ENCODE measurements around the gene EGFR.
A peak's percentile ranks its signal among the peaks of the same experiment; 100 is the strongest.

EGFR gene

DNA sequence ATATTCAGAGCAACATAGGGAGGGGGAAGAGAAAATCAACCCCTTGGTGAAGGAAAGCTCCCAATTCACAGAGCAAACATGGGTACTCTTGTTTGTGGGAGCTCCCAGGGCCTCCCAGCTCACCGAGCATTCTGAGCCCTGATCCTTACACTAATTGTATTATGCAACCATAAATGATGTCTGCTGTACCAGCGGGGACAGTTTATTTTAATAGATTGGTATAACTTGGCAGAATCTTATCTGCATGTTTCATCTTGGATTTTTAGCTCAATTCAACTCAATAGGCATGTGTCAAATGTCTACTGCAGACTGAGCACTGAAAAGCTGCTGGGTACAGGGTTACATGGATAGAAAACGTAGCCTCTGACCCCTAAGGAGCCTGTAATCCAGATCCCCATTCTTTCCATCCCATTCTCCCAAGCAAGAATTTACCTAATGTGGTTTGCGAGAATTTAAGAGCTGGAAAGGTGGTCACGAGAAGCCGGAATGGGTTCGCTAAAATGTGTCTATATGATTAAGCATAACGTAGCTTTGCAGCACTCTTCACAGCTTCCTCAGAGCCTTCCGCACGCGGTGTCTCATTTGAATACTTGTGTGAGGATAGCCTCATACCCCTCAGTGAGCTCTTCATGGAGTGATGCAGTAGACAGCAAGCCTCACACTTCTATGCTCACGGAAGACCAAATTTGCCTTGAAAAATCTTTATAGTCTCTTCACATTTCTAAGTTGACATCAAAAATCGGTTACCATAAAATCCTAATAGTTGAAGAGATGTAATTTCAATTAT, 18.3 kb downstream of the EGFR start:
- no peak for DNase-seq (ENCODE audit: low spot score)

DNA sequence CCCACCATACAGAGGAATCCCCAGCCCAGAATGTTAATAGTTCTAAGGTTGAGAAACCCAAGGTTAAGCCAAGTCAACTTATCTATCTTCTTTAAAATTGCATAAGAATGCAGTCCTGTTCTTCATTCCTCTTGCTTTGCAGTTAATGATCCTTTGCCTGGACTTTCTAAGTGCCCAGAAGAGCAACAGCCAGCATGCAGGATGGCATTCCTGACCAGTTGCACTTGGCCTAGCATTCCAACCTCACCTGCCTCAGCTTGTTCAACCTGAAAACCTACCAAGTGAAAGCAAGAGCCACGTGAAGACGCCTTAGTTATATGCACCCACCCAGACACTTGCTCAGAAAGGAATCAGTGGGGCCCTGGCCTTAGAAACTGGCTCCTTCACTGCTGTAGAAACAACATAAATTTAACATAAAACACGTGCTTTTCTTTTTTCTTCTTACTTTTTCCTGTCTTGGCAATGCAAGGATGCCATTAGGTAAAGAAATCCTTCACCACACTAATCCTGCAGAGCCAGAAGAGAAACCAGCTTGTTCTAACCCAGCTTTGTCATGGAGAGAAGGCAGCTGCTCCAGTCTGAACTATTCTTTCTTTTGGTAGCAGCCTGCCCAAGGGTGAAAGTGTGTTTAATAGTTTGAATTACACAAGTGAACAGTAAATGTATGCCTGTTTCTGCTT, 25.0 kb downstream of the EGFR start:
- no peak for DNase-seq (ENCODE audit: low spot score)

DNA sequence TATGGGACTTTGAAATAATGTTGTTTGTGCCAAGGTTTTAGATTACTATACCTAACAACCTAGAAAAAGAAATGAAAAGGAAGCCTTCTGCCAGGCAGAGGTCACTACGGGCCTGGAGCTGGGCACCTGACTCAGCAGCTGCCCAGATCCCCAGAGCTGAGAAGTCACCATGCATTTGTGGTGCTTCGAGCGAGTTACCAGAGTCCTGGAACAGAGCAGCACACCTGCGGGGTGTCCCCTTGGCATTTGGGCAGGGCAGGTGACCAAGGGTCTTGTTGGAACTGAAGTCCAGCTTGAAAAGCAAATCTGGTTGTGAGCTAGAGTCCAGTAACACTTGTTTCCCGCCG, 25.5 kb downstream of the EGFR start:
- DNase-seq (ENCODE audit: low spot score), result no peak

DNA sequence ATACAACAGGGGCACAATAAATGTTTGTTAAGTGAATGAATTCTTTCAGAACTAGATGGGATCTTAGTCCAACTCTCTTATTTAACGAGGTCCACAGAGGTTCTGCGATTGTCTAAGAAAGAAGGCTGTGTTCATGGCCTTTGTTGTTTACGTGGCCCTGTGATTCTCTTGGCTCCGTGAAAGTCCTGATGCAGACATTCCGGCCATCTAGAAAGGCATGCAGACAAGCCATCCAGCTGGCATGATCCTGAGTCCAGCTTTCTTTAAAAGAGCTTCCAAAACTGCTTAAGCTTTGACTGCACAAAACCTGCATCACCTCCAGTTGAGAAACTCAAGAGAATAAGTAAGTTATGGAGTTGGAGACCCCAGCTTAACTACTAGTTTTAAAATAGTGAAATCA, 26.0 kb downstream of the EGFR start:
- DNase-seq (ENCODE audit: low spot score), result no peak

DNA sequence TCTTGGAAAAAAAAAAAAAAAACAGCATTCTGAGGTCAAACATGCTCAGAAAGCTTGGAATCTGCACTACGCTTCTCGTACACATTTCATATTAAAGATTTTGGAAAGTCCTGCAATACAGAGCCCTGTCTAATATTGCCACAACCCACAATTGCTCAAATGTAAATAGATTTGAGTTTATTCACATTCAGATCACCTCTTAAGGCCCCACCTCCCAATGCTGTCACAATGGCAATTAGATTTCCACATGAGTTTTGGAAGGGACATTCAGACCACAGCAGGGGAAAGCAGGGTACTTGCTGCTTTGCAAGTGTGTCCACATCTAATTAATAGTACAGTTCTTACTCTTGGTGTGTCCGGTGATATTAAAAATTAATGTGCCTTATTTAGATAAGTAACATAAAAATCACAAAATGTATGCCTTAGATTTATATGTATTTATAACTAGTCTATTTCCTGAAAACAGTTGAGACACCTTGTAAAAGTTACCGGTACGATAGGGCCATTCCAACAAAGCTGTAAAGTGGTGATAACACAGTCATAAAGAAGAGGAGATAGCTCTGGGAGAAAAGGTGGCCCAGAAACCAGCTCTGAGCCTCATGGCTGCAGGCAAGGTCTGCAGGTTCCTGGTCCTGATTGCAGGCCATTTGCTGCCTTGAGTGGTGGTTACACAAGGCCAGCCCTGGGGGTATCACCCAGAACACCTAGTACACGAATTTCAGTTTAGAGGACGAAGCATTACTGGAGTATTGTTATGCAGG, 27.9 kb downstream of the EGFR start:
- no peak for DNase-seq (ENCODE audit: low spot score)

DNA sequence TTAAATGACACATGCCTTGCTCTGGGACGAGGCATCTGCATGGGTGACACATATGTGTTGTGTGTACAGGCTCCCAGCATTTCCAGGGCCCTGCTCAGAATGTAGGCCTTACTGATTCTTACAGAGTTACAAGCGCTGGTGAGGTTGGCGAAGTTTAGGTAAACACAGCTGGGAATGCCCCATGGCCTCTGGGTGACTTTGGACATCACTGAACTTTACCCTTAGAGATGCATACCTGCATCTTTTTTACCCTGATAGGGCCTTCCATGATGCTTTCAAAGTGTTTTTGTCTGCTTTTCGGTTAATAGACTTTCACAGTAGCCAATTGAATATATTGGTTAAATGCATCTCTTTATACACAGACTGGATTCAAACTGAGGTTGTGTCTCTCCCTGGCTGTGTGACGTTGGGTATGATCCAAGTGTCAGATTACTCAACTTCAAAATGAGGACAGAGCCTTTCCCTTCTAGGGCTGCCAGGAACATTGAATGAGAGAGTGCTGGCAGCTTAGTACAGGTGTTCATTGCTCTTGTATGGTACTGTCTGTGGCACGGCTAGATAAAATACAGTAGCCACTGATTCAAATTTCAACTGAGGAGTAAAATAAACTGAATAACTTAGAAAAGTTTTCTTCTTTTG, 29.5 kb downstream of the EGFR start:
- no peak for DNase-seq (ENCODE audit: low spot score)

DNA sequence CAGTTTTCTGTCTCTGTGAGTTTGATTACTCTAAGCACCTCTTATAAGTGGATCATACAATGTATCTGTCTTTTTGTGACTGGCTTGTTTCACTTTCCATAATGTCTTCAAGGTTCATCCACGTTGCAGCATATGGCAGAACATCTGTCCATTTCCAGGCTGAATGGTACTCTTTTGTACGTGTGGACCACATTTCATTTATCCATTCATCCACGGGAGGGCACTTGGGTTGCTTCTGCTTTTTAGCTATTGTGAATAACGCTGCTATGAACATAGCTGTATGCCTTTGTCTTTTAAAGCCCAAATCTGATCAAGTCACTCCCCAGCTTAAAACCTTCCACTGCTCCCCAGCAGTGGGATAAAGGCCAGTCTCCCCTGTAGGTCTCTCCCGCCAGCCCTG, 31.5 kb downstream of the EGFR start:
- DNase-seq (ENCODE audit: low spot score), result peak; percentile 69

DNA sequence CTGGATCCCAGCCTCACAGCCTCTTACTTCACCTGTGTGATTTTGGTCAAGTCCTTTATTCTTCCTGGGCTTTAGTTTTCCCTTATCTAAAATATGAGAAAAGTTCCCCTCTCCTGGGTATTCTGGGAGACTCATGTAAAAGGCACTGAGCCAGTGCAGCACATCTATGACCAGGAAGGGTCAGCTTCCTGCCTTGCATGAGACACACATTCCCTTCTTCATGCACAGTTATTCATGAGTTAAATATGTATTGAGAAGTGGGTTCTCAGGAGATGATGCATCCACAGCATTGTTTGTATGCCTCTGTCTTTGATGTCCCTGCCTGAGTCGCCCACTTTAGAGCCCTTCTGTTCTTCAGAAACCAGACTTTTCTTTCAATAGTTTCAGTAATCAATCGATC, 33.3 kb downstream of the EGFR start:
- DNase-seq (ENCODE audit: low spot score), result no peak

DNA sequence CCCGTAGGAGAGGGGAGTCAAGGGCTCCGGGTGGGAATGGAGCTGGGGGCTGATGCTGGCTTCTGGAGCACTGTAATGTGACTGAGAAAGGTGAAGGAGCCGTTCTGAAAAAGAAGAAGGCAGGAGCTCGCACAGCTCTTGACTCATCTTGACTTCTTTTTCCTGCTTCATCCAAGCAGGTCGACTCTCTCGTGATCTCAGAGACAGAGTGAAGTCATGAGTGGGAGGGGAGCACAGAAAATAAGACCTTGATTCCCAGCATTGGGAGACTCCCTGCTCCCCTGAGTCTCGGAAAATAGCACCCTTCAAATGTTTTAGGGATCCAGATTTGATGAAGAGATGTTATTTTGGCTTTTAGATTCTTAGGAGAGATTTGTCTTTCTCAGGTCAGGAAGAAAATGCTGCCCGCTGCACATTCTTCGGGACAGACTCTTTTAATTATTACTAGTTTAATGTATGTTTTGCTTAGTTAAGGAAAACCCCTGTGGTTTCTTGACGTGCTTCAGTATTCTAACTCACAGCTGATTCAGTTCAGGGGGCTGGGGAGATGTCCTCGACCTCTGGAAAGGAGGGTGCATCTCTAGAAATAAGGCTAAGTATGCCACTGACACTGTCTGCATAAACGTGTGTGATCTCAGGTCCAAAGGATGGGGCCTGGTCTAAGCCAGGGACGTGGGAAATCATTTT, 34.1 kb downstream of the EGFR start:
- DNase-seq (ENCODE audit: low spot score), result no peak

DNA sequence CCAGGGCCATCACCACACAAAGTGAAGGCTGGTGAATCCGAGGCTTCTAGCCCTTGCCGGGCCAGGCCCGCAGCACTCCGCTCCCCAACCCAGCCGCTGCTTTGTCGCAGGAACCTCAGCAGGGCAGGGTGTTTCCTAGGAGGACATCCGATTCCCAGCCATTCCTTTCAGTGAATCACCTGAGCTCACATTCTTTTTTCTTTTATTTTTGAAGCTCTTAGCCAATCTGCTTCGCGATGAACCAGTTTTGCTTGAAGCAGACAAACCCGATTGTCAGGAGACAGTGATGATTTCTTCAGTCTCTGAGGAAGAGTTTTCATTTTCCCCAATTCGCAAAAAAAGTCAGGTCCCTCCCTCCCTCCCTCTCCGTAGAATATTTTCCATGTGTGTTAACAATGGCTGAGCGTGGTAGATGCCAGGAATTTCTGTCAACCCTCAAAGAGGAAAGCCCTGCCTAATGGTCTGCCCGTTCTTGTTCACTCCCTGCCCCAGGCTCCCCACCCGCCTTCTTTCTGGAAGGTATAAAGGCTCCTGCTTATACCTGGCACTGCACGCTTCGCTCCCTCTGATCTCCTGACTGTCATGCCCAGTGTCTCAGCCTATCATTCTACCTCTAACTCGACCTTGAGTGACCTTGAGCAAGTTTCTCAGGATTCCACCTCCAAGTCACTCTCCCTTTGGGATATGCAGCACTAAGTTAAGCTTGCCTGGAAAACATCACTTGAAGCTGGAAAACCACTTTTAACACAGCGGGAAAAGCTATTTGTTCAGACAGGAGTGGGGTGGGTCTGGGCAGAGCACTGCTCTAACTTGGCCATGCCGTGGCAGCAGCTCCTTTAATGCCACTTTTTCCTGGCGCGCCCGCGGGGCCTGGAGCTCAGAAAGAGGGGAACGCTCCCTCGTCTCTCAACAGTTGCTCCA, 35.1 kb downstream of the EGFR start:
- no peak for DNase-seq (ENCODE audit: low spot score)

DNA sequence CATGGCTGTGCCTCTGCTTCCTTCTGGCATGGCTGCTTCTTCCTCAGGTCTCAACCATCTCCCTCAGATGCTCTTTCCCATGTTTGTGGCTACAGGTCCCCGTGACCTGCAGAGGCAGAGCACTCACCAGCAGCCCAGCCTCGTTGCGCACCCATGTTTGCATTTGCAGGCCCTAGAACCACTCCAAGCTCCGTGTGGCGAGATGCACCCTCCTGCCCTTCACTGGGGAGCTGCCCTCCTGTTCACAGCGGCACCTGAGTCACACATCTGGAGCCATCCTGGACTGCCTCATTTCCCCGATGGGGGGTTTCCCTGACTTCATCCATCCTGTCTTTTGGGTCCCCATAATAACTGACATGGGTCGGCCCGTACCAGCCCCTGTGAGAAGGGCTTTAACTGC, 35.9 kb downstream of the EGFR start:
- DNase-seq (ENCODE audit: low spot score), result no peak

DNA sequence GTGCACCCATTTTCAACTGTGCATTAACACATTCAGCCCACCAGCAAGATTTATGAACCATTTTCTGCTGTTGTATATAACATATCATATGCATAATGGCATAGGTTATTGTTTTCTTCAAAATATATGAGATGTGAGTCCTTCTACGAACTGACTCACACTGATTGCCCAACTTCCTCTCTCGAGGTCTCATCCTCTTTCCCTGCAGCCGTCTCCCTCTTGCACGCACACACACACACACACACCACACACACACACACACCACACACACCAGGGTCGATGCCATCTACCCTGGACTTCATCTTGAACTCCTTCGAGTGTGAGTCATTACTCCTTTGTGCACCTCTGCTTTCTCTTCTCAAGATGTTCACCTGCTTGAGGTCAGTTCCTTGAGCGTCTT, 36.7 kb downstream of the EGFR start:
- no peak for DNase-seq (ENCODE audit: low spot score)

DNA sequence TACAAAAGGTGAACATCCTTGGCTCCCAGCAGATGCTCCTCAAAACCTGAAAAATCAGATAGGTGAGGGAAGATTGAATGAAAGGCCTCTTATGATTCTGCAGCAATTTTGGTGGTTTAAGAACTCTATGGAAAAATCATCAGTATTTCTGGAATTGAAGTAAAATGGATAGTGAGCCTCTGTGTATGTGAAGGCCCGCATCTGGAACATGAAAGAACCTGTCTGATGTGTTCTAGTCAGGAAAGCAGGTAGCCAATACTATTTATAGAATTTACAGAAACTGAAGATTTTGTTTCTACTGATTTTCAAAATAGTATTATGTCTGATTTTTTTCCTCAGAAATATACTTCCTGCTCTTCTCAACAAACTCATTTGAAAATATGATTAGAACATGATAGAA, 37.3 kb downstream of the EGFR start:
- DNase-seq (ENCODE audit: low spot score), result no peak

DNA sequence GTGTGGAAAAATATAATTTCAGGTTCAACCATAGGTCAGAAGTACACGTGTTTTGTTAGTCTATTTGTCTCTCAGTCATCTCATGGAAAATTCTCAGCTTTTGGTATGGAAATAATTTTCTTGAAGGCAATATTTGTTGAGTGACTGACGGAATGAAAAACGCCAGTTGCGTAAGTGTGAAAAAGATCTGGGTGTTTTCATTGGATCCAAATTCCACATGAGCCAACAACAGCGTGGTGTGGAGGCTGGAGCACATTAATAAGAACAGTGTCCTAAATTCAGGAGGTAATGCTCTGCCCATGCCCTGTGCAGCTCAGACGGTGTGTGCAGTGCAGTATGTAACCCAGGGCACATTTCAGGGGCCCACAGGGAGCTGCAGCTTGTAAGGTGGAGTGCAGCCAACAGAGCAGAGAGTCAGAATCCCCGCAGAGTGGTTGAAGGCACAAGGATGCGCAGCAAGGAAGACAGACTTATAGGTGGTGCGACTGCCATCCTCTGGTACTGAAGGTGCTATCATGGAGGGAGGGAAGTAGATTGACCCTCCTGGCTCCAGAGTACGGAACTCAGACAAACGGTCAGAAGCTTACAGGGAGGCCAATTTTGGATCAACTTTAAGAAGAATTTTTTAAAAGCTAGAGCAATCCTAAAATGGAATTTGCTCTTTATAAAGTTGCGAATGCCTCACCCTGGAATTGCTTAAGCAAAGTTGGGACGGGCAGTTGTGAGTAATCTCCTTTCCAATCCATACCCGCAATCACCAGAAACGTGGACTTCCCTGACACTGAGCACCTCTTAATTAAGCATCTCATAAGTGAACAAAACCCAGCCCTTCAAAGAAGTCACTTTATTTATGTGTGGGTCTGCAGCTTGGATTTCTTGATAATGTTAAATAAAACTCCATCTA, 38.0 kb downstream of the EGFR start:
- no peak for DNase-seq (ENCODE audit: low spot score)

DNA sequence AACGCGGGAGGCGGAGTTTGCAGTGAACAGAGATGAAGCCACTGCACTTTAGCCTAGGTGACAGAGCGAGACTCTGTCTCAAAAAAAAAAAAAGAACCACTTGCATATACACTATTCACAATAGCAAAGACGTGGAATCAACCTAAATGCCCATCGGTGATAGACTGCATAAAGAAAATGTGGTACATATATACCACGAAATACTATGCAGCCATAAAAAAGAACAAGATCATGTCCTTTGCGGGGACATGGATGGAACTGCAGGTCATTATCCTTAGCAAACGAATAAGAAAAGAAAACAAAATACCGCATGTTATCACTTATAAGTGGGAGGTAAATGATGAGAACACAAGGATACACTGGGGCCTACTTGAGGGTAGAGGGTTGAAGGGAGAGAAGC, 39.5 kb downstream of the EGFR start:
- DNase-seq (ENCODE audit: low spot score), result no peak

DNA sequence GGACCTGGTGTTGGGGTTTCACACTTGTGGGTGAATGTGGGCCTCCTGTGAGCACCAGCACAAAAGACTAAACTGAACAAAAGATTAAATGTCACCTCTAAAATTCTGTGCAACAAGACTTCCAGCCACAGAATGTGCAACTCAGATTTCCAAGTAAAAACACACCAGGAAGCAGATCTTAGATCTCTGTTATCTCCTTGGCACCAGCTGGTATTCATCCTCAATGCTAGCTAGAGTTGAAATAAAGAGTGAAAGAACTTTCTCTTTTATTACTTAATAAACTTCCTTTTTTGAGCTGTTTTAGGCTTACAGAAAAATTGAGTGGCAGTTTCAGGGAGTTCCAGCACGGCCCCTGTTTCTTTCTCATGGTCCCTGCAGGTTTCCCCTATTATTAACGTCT, 40.2 kb downstream of the EGFR start:
- DNase-seq (ENCODE audit: low spot score), result no peak

DNA sequence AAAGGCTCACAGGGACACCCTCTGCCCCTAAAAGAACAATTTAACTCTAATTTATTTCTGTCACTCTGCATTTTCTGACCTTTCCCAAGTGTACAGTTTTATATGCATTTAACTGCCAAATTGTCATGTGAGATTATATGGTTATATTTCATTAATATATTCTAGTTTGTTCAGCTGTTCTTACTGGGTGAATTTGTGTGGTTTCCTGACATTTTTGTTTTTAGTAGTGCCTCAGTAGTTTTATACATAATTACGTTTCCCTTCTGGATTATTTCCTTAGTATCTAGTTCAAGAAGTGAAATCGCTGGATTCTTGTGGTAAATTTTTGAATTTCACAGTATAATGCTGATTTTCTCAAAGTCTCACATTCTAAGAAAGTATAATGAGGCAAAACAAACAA, 41.3 kb downstream of the EGFR start:
- DNase-seq (ENCODE audit: low spot score), result no peak

DNA sequence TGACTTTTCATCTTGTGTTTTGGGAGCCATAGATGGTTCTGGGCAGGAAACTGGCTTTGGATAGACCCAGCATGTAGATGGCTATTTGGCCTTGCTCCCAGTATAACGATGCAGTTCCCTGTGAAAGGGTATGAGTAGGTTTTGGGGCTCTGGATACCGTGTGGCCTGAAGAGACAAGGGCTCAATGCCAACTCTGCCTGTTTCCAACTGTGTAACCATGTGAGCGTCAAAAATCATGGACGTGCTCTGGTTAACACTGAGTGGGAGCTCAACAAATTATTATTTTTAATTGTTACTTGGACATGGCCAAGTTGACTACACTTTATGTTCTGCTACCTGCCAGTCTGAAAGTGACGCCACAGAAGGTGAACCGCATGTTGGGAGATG, 41.8 kb downstream of the EGFR start:
- no peak for DNase-seq (ENCODE audit: low spot score)

DNA sequence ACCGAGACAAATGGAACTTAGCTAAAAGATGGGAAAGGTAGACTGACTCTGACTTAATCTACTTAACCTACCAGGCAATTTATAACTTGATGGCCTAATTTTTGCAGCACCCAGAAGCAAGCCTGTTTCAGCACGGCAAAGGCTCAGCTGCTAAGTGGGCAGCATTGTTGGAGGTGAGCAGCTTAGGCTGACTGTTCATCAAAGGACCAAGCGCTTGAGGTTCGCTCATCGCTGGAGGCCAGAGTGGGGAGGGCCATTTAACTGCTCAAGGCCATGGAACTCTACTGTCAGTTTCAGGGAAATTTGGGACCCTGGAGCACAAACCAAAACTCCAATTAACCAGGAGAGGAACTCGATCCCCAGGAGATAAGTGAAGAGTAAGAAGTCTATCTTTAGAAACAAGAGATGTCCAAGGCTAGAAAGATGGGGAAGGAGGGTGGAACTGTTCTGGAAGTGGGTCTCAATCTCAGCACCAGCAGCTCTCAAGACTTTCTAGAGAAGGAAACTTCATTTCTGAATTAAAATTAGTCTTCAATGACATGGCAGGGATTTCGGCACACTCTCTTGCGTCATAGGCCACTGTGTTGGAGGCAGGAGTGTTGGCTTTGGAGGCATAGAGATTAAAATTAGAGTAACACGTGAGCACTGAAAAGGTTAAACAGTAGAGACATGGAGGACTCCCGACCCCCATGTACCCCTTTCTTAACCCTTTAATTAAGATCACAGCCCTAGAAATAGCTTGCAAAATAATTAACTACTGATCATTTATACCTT, 43.1 kb downstream of the EGFR start:
- no peak for DNase-seq (ENCODE audit: low spot score)
